SK-N-SH (cell line): Measurements from ENCODE around the gene POLR3G. TPM values are rescaled to one million over a fixed set of nuclear protein-coding genes. Genes with fewer than 3 reads are reported as not detected.

ENCODE experiments used
- CTCF ChIA-PET: fragments of 300-600, 350-600 bp; formaldehyde crosslinking; extraction: SDS; loops from one replicate; lab custom pipeline; 2021; lab: Yijun Ruan, JAX
- POLR2A ChIA-PET: fragments of 350-600 bp; sonication (Branson Sonifier 250); formaldehyde crosslinking; extraction: SDS; loops from one replicate; lab custom pipeline; 2020; ENCODE audit warnings: antibody characterized with exemption, inconsistent platforms; lab: Yijun Ruan, JAX
- DNase-seq: peaks from one replicate; pipeline ENCODE4 v3.0.0; 2012
- H2AFZ ChIP-seq: fragments of 200-600 bp; sonication (generic); 2 replicates; pipeline ENCODE4 v1.8.1; 2016; ENCODE audit warnings: antibody characterized with exemption, mild to moderate bottlenecking, low read depth
- H3F3A ChIP-seq: fragments of 200-600 bp; sonication (generic); replicated peaks from 2 replicates; pipeline ENCODE3; 2016; ENCODE audit warnings: antibody characterized with exemption, mild to moderate bottlenecking; ENCODE audit not compliant: insufficient read depth
- H3K27ac ChIP-seq, 2 experiments: fragments of 200-500 bp in 1 of 2; fragments of 200-600 bp in 1 of 2; sonication (Bioruptor generic) in 1 of 2; sonication (generic), shearing (Covaris generic) in 1 of 2; 2 replicates each; pipeline versions ENCODE4 v1.5.1 to v1.6.1; 2014 to 2016; ENCODE audit warnings: low read depth in 2 of 2, inconsistent platforms in 1 of 2, low read length in 1 of 2, mild to moderate bottlenecking in 1 of 2, mixed read lengths in 1 of 2
- H3K27me3 ChIP-seq: fragments of 200-600 bp; sonication (generic), shearing (Covaris generic); 2 replicates; pipeline ENCODE4 v1.6.1; 2016; ENCODE audit warnings: mixed run types; ENCODE audit not compliant: insufficient read depth
- H3K36me3 ChIP-seq, 2 experiments: fragments of 200-500 bp in 1 of 2; fragments of 200-600 bp in 1 of 2; sonication (Bioruptor generic) in 1 of 2; sonication (generic) in 1 of 2; replicated peaks in 1 of 2; 2 replicates each; pipeline versions ENCODE3 to v1.5.1; 2014 to 2016; ENCODE audit warnings: low read length in 1 of 2, mild to moderate bottlenecking in 1 of 2; ENCODE audit not compliant: insufficient read depth in 2 of 2, control insufficient read depth in 1 of 2
- H3K4me1 ChIP-seq, 2 experiments: fragments of 200-500 bp in 1 of 2; fragments of 200-600 bp in 1 of 2; sonication (Bioruptor generic) in 1 of 2; sonication (generic), shearing (Covaris generic) in 1 of 2; 2 replicates each; pipeline versions ENCODE4 v1.5.1 to v1.6.1; 2014 to 2016; ENCODE audit warnings: low read depth in 1 of 2, low read length in 1 of 2, mixed run types in 1 of 2; ENCODE audit not compliant: insufficient read depth in 2 of 2, control insufficient read depth in 1 of 2
- H3K4me2 ChIP-seq: fragments of 200-600 bp; sonication (generic), shearing (Covaris generic); 2 replicates; pipeline ENCODE4 v1.6.1; 2017; ENCODE audit warnings: mixed run types
- H3K4me3 ChIP-seq, 2 experiments: fragments of 200-500 bp in 1 of 2; fragments of 200-600 bp in 1 of 2; sonication (Bioruptor generic) in 1 of 2; sonication (generic), shearing (Covaris generic) in 1 of 2; 2 replicates each; pipeline versions ENCODE4 v1.5.1 to v1.8.1; 2014 to 2016; ENCODE audit warnings: low read depth in 2 of 2, inconsistent platforms in 1 of 2, low read length in 1 of 2, mild to moderate bottlenecking in 1 of 2, mixed read lengths in 1 of 2, moderate library complexity in 1 of 2
- H3K79me2 ChIP-seq: fragments of 200-600 bp; sonication (generic); 2 replicates; pipeline ENCODE4 v1.8.1; 2017; ENCODE audit warnings: mild to moderate bottlenecking; ENCODE audit not compliant: insufficient read depth
- H3K9ac ChIP-seq: fragments of 200-600 bp; sonication (generic); 2 replicates; pipeline ENCODE4 v1.6.1; 2017; ENCODE audit warnings: mixed run types
- H3K9me2 ChIP-seq: fragments of 200-600 bp; sonication (generic); 2 replicates; pipeline ENCODE4 v1.6.1; 2017; ENCODE audit warnings: mixed run types
- H3K9me3 ChIP-seq: fragments of 200-600 bp; sonication (generic); 2 replicates; pipeline ENCODE4 v1.6.1; 2017; ENCODE audit warnings: mixed run types, mild to moderate bottlenecking, moderate library complexity
- H4K20me1 ChIP-seq: fragments of 200-600 bp; sonication (generic); 2 replicates; pipeline ENCODE4 v1.6.1; 2017; ENCODE audit warnings: mild to moderate bottlenecking, mixed run types; ENCODE audit not compliant: insufficient read depth
- EZH2phosphoT487 ChIP-seq: fragments of 200-600 bp; sonication (generic); IDR thresholded peaks from 2 replicates; pipeline ENCODE4 v1.6.1; 2017; ENCODE audit warnings: low read depth, mixed run types, mild to moderate bottlenecking, antibody characterized with exemption, moderate library complexity, borderline replicate concordance
- RCOR1 ChIP-seq: fragments of 150-350 bp; IDR thresholded peaks from 2 replicates; pipeline ENCODE4 v1.6.1; 2017; ENCODE audit warnings: antibody characterized with exemption, low read length
- WGBS: methylation state at CpG from one replicate; pipeline ENCODE4 v1.1.6; 2017; ENCODE audit warnings: low lambda C conversion rate; 5-methylcytosine and 5-hydroxymethylcytosine counted together
- polyA plus RNA-seq, 3 experiments: library from polyadenylated mRNA; depleted of rRNA; stranded (reverse); fragments of >200 nt; gene quantifications; 2 replicates each; pipeline ENCODE4 v1.2.3, GENCODE V29; 2012

The POLR3G gene
- polyA plus RNA-seq, 1 of the 3 experiments (the other 2 are of a cell fraction) = 17.1 TPM

DNA sequence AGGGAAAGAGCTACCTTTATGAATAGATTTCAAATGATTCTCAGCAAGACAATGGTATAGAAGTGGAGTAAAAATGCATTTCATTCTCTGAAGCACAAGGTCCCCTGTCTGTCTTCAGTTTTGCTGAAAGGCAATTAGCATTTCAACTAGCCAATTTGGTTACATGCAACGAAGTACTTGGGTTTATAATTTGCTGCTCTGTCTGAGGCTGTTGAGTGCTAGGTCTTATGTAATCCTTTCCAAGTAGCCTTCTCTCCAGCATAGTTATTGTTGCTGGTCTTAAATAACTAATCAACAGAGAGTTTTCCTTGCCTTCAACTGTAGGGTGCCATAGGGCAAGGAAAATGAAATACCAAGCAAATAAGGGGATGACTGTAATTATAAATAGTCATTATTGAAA, 88.4 kb downstream of the POLR3G start:
- Histone ChIP-seq H3K9ac (no peak overlapping the region), H3K9me3 (no peaks in the 10 kb centered on the region), H3K4me3 (no peak overlapping the region), H4K20me1 (no peaks in the 10 kb centered on the region), H3K27me3 (peaks cover 11% of the 10 kb centered on the region), H2AFZ (no peak overlapping the region), H3K4me1 (no peaks in the 10 kb centered on the region; a peak in 2 of 4 replicates), H3K27ac (no peak overlapping the region), H3K79me2 (no peaks in the 10 kb centered on the region), H3F3A (no peaks in the 10 kb centered on the region), H3K9me2 (no peaks in the 10 kb centered on the region), H3K4me2 (no peak overlapping the region), H3K36me3 (no peaks in the 10 kb centered on the region)
- ChIA-PET CTCF (interaction anchor here (1.2 kb wide), 1 partner anchor 8 kb away, joined by 3 read pairs; no protein-coding TSS in a partner anchor), POLR2A (no interaction called here)
- 27% methylated on average over 1 of the region's 1 CpG for WGBS
- TF ChIP-seq EZH2phosphoT487 (no peak), RCOR1 (no peak)
- DNase-seq = no peak

Other genes with a start within 250 kb of the POLR3G start
- gene CETN3, start 65.1 kb upstream of the POLR3G start, polyA plus RNA-seq (2012; rRNA removed) = 3.6 and 4.6 TPM in 2 replicates
- gene MBLAC2, start 93 bp upstream of the POLR3G start, polyA plus RNA-seq (2012; rRNA removed) = 2.0 and 3.2 TPM in 2 replicates
- gene LYSMD3, start 54.7 kb downstream of the POLR3G start, polyA plus RNA-seq (2012; rRNA removed) = 5.2 and 6.7 TPM in 2 replicates
- gene ADGRV1, start 83.9 kb downstream of the POLR3G start, polyA plus RNA-seq (2012; rRNA removed) = 0.23 and 0.49 TPM in 2 replicates